Ishikawa (cell line): Measurements from ENCODE around the gene RGCC.

Experiments
- CEBPB ChIP-seq: IDR thresholded peaks from 2 replicates; pipeline ENCODE4 v1.6.1; 2012
- CREB1 ChIP-seq: IDR thresholded peaks from 2 replicates; pipeline ENCODE4 v1.6.1; 2012; ENCODE audit warnings: low read depth
- EP300 ChIP-seq: IDR thresholded peaks from 2 replicates; pipeline ENCODE4 v1.6.1; 2012; ENCODE audit warnings: borderline replicate concordance
- FOXM1 ChIP-seq: IDR thresholded peaks from 2 replicates; pipeline ENCODE4 v1.6.1; 2012; ENCODE audit warnings: low read depth, borderline replicate concordance
- RAD21 ChIP-seq: IDR thresholded peaks from 2 replicates; pipeline ENCODE4 v1.6.1; 2012; ENCODE audit warnings: low read depth
- REST ChIP-seq: IDR thresholded peaks from 2 replicates; pipeline ENCODE4 v1.6.1; 2012; ENCODE audit warnings: low read depth, mild to moderate bottlenecking
- TAF1 ChIP-seq: IDR thresholded peaks from 2 replicates; pipeline ENCODE4 v1.6.1; 2012; ENCODE audit warnings: low read depth, mild to moderate bottlenecking
- TCF12 ChIP-seq: IDR thresholded peaks from 2 replicates; pipeline ENCODE4 v1.6.1; 2012; ENCODE audit warnings: low read depth
- ZBTB7A ChIP-seq: IDR thresholded peaks from 2 replicates; pipeline ENCODE4 v1.6.1; 2012; ENCODE audit warnings: low read depth
- TF ChIP-seq, protein P1 (sequence below): IDR thresholded peaks from 2 replicates; pipeline ENCODE4 v1.6.1; 2012

DNA sequence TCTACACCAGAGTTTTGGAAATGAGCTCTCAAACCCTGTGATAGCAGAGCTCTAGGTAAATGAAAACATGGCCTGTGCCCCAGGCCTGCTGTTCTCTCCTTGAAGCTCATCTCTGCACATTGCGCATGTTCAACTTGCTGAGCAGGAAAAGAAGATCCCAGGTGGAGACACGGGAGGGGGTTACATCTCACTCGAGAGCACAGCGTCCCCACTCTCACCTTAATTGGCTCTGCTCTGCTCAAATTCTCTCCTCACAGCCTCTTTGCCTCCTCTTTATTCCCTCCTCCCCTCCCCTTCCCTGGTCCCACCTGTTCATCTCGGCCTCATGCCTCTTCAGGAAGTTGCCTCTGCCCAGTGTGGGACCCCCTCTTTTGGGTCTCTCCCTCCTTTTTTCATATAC is 44.7 kb downstream of the RGCC start:
- TF ChIP-seq ZBTB7A (no peak), REST (no peak), TCF12 (no peak), CEBPB (no peak), EP300 (no peak), FOXM1 (no peak), RAD21 (no peak), TAF1 (no peak), CREB1 (no peak)
- TF ChIP-seq, protein P1, sequence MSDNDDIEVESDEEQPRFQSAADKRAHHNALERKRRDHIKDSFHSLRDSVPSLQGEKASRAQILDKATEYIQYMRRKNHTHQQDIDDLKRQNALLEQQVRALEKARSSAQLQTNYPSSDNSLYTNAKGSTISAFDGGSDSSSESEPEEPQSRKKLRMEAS, result no peak
